HG03025 (cell line): ENCODE results near the gene RNGTT.
"Not testable (repeated sequence)": the region's sequence is repeated elsewhere in the genome, so short reads cannot be mapped to it uniquely, and the experiment has no call there.

ENCODE experiments used
- ATAC-seq: cut with Tn5 transposase; IDR thresholded peaks from one replicate; pipeline ENCODE4 v1.9.1; 2021; ENCODE audit warnings: mild to moderate bottlenecking, moderate library complexity; ENCODE audit not compliant: unreplicated experiment, low FRiP score

RNGTT gene

DNA sequence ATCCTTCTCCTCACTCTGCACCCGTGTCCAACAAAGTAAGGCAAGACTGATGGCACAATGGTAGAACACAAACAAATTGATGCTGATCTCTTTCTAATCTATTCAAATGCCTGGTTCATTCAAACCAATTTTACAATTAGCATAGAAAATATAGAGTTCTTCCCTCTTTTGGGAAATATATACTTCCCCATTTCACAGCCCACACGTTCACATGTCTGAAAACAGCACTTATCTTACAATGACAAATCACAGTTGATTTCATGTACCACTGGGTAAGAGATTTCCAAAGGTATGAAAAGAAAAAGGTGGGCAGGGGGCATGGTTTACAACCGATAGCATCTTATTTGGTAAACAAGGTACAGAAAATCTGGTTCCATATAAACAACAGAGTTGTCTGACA lies 137.6 kb downstream of the RNGTT start:
- no peak for ATAC-seq

GRCh38 chr6:88823998-88824397 lies 139.4 kb downstream of the RNGTT start:
- no peak for ATAC-seq

GRCh38 chr6:88815491-88815890 lies 147.9 kb downstream of the RNGTT start:
- no peak for ATAC-seq

DNA sequence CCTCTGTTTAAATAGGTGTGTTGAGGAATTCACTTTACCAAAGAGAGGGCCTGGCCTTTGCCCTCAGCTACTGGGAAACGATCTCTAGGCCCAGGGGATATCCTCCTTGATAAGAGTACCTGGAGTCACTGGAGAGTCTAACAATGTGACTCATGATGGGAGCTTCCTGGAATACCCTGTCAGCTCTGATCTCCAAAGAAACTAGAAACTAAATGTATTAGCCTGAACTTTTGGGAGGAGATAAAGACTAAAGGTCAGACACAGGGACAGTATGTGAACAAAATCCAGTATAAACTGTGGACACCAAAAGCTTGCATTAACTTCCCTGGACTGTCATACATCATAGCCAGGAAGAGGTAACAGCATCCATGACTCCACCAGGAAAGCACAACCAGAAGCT lies 148.5 kb downstream of the RNGTT start:
- no peak for ATAC-seq

GRCh38 chr6:88813045-88813444 lies 150.4 kb downstream of the RNGTT start:
- ATAC-seq, result no peak

DNA sequence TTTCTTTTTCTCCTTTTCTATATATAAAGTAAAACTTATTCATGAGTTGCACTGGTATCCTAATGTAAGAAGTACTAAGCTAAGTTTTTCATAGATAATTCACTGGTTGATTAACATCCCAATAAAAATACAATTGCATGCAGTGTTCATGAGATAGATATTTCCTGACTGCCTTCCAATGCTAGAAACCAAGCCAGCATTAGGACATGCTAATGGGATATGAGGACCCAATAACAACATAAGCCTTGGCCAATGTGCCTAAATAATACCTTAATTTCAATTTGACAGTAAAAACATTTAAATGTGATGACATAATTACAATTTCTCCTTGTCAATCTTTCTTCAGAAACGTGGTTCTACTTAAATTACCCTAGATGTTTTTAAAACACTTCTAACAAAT lies 152.7 kb downstream of the RNGTT start:
- ATAC-seq, result no peak

GRCh38 chr6:88810089-88810488 lies 153.3 kb downstream of the RNGTT start:
- ATAC-seq, result no peak

DNA sequence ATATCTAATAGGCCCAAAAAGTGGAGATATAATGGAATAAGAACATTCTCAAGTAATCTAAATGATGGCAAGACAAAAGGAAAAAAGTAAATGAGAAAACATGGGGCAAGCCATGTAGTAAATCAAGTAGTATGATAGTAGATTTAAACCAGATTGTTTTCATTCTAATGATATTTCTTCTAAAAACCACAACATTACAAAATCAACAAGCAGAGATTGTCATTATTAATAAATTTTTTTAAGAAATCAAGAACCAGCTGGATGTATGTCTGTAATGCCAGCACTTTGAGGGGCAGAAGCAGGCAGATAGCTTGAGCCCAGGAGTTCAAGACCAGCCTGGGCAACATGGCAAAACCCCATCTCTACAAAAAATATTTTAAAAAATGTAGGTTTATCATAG lies 155.0 kb downstream of the RNGTT start:
- ATAC-seq, result no peak

DNA sequence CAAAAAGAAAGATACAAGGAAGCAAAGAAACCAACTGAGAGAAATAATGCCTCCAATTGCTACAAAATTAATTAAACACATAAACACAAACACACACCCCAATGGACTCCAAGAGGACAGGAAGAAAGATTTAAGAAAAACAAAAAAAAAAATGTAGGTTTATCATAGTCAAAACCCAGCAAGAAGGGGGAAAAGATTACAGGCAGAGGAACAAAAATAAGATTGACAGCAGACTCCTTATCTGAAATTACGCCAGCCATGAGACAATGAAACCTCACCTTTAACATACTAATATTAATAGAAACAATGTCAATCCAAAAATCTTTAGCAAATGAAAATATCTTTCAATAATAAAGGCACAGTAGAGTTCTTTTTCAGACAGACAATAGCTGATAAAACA lies 155.8 kb downstream of the RNGTT start:
- no peak for ATAC-seq

- no peak for ATAC-seq
These were observed 156.7 kb downstream of the RNGTT start for GRCh38 chr6:88806728-88807127.

DNA sequence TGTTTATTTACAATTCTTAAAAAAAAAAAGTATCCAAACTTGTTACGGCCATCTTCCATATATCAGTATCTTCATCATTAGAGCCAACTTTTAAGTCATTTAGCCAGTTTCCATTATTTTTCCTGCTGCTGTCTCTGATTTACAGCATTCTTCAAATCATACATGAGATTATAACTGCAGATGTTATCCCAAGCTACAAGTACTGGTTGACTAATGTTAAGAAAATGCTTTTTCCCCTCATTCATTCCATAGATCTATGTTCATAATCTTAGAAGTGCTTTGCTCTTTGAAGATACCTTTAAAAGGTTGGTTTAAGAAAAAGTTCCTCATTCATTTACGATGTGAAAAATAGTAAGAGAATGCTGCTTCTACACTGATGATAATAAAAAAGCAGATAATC lies 158.7 kb downstream of the RNGTT start:
- no peak for ATAC-seq

DNA sequence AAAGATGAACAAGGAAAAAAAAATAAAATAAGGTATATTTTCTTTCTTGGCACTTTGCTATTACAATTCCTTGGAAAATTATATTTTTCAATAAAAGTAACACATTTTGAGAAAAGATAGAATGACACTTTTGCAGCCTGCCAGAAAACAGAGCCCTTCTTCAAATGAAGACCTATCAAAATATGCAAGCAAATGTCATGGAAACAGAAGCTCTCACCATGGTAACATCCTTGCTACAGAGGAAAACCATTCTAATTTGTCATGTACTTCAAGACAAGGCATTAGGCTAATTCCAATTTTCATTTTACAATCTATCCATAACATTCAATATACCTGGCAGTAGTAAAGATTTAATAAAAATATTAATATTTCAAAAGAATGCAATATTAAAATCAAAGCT lies 177.9 kb downstream of the RNGTT start:
- no peak for ATAC-seq

DNA sequence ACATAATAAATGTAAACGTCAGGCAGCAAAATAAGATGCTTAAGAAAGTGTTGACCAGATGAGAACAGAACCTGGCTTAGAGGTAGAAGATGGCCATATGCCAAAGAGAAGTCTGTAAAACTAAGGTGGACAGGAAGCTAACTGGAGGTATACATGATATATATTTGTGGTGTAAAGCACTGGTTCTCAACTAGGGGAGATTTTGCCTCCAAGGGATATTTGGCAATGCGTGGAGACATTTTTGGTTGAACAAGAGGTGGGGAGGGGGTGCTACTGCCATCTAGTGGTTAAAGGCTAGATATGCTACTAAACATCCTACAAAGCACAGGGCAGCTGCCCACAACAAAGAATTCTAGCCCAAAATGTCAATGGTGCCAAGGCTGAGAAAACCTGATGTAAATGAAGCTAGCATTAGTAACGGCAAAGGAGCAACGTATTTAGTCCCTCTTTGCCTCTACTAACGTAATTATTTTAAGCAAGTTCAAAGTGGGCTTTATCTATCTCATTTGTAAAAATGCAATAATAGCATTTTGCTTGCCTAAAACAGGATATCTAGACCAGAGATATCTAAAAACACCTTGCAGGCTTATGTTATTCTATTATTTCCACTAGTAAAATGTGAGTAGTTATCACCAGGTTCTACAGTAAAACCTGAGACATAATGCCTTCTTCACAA lies 182.6 kb downstream of the RNGTT start:
- ATAC-seq, result no peak

- no peak for ATAC-seq
These were observed 187.4 kb downstream of the RNGTT start for GRCh38 chr6:88775866-88776571.

- not testable (repeated sequence) for ATAC-seq
These were observed 195.3 kb downstream of the RNGTT start for GRCh38 chr6:88768114-88768513.

- ATAC-seq, result no peak
These were observed 199.3 kb downstream of the RNGTT start for GRCh38 chr6:88764081-88764480.

- no peak for ATAC-seq
These were observed 200.3 kb downstream of the RNGTT start for GRCh38 chr6:88763160-88763559.

- no peak for ATAC-seq
These were observed 202.0 kb downstream of the RNGTT start for GRCh38 chr6:88761237-88762031.

- ATAC-seq, result no peak
These were observed 203.3 kb downstream of the RNGTT start for GRCh38 chr6:88760091-88760490.

DNA sequence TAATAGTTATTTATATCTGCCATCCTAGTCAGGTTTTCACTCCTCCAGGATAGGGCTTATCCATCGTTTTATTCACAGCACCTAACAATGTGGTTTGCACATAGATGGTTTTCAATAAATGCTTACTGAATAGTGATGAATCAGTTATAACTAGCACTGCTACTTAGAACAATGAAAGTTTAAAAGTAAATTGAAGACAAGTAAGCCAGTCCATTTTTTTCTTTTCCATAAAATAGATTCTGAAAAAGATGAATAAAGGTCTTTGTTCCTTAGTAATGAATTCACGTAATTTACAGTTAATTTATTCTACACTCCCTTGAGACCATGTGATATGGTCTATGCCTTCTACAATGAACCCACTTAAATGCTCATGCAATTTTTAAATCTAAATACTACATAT lies 212.5 kb downstream of the RNGTT start:
- no peak for ATAC-seq

DNA sequence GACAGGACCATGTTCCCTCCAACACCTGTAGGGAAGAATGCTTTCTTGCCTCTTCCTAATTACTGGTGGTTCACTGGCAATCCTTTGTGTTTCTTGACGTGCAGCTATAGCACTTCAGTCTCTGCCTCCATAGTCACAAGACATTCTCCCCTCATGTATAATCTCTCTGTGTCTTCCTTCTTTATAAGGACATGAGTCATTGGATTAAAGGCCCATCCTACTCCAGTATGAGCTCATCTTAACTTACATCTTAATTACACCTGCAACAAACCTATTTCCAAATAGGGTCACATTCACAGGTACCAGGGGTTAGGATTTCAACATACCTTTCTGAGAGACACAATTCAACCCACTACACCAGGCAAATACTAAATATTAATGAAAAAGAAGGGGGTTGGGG lies 213.6 kb downstream of the RNGTT start:
- no peak for ATAC-seq

DNA sequence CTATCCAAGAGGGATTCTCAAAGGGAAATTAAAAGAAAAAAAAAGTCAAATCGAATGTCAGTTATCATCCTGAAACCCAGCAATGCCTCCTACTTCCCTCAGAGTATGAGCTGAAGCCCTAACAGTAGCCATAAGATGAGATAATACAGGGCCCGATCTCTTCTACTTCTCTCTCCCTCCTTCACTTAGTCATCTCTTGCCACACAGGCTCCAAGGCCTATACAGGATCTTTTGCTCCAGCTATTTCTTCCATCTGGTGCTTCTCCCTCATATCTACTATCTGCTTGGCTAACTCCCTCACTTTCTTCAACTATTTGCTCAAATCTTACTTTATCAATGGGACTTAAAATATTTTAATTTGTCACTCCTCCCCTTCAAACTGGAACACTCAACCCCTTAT lies 215.3 kb downstream of the RNGTT start:
- no peak for ATAC-seq
